HEK293 (cell line): ENCODE measurements around the gene DZIP1L.

Experiments
- GLI4 ChIP-seq: fragments of 450-650 bp; formaldehyde crosslinking; IDR thresholded peaks from 2 replicates; pipeline ENCODE4 v1.5.1; 2016; ENCODE audit warnings: missing biosample characterization, missing genetic modification characterization
- HOXC10 ChIP-seq: sonication (generic); formaldehyde crosslinking; IDR thresholded peaks from 2 replicates; pipeline ENCODE4 v1.8.1; 2023; ENCODE audit warnings: mild to moderate bottlenecking, missing genetic modification reagents
- HOXD13 ChIP-seq: sonication (generic); formaldehyde crosslinking; IDR thresholded peaks from 2 replicates; pipeline ENCODE4 v1.8.0; 2022; ENCODE audit warnings: missing genetic modification reagents, borderline replicate concordance
- RBAK ChIP-seq: fragments of 450-650 bp; formaldehyde crosslinking; IDR thresholded peaks from 2 replicates; pipeline ENCODE4 v1.5.1; 2016; ENCODE audit warnings: missing biosample characterization, missing genetic modification characterization
- SETDB1 ChIP-seq: IDR thresholded peaks from one replicate; pipeline ENCODE4 v1.6.1; 2017; ENCODE audit warnings: mild to moderate bottlenecking, low read length, moderate library complexity, mixed read lengths; ENCODE audit not compliant: insufficient read length
- SP2 ChIP-seq: fragments of 450-650 bp; formaldehyde crosslinking; IDR thresholded peaks from 2 replicates; pipeline ENCODE4 v1.5.1; 2016; ENCODE audit warnings: missing biosample characterization, missing genetic modification characterization
- ZBTB20 ChIP-seq: fragments of 450-650 bp; formaldehyde crosslinking; IDR thresholded peaks from 2 replicates; pipeline ENCODE4 v1.5.1; 2016; ENCODE audit warnings: missing biosample characterization, missing genetic modification characterization
- ZBTB44 ChIP-seq: fragments of 450-650 bp; IDR thresholded peaks from 2 replicates; pipeline ENCODE4 v1.5.1; 2018; ENCODE audit warnings: missing biosample characterization, mild to moderate bottlenecking, missing genetic modification characterization
- ZBTB6 ChIP-seq: fragments of 450-650 bp; formaldehyde crosslinking; IDR thresholded peaks from 2 replicates; pipeline ENCODE4 v1.5.1; 2017; ENCODE audit warnings: missing biosample characterization, missing genetic modification characterization
- ZFHX2 ChIP-seq: fragments of 450-650 bp; formaldehyde crosslinking; conservative IDR thresholded peaks from 2 replicates; pipeline ENCODE4 v1.5.1; 2016; ENCODE audit warnings: missing biosample characterization, missing genetic modification characterization
- ZFP41 ChIP-seq: fragments of 450-650 bp; formaldehyde crosslinking; IDR thresholded peaks from 2 replicates; pipeline ENCODE4 v1.5.1; 2016; ENCODE audit warnings: missing biosample characterization, missing genetic modification characterization, borderline replicate concordance
- ZIC2 ChIP-seq: fragments of 450-650 bp; formaldehyde crosslinking; IDR thresholded peaks from 2 replicates; pipeline ENCODE4 v1.5.1; 2016; ENCODE audit warnings: missing biosample characterization, missing genetic modification characterization
- ZNF138 ChIP-seq: fragments of 450-650 bp; formaldehyde crosslinking; IDR thresholded peaks from 2 replicates; pipeline ENCODE4 v1.5.1; 2016; ENCODE audit warnings: missing biosample characterization, missing genetic modification characterization, borderline replicate concordance
- ZNF157 ChIP-seq: fragments of 450-650 bp; formaldehyde crosslinking; IDR thresholded peaks from 2 replicates; pipeline ENCODE4 v1.5.1; 2016; ENCODE audit warnings: missing biosample characterization, missing genetic modification characterization
- ZNF426 ChIP-seq: fragments of 450-650 bp; formaldehyde crosslinking; IDR thresholded peaks from 2 replicates; pipeline ENCODE4 v1.5.1; 2017; ENCODE audit warnings: missing biosample characterization, missing genetic modification characterization, mild to moderate bottlenecking, inconsistent platforms, moderate library complexity
- ZNF449 ChIP-seq: fragments of 450-650 bp; formaldehyde crosslinking; IDR thresholded peaks from 2 replicates; pipeline ENCODE4 v1.5.1; 2017; ENCODE audit warnings: missing biosample characterization, mild to moderate bottlenecking, missing genetic modification characterization, moderate library complexity
- ZNF549 ChIP-seq: fragments of 450-650 bp; IDR thresholded peaks from 2 replicates; pipeline ENCODE4 v1.5.1; 2018; ENCODE audit warnings: missing biosample characterization, missing genetic modification characterization, mild to moderate bottlenecking, inconsistent platforms, moderate library complexity
- ZNF555 ChIP-seq: fragments of 450-650 bp; formaldehyde crosslinking; conservative IDR thresholded peaks from 2 replicates; pipeline ENCODE4 v1.5.1; 2017; ENCODE audit warnings: missing biosample characterization, mild to moderate bottlenecking, missing genetic modification characterization, inconsistent platforms
- ZNF571 ChIP-seq: fragments of 450-650 bp; formaldehyde crosslinking; IDR thresholded peaks from 2 replicates; pipeline ENCODE4 v1.5.0; 2017; ENCODE audit warnings: missing biosample characterization, missing genetic modification characterization
- ZNF585B ChIP-seq: fragments of 450-650 bp; formaldehyde crosslinking; IDR thresholded peaks from 2 replicates; pipeline ENCODE4 v1.5.1; 2016; ENCODE audit warnings: missing biosample characterization, missing genetic modification characterization
- ZNF677 ChIP-seq: fragments of 450-650 bp; IDR thresholded peaks from 2 replicates; pipeline ENCODE4 v1.5.0; 2018; ENCODE audit warnings: missing biosample characterization, mild to moderate bottlenecking, missing genetic modification characterization, moderate library complexity
- ZNF777 ChIP-seq: fragments of 450-650 bp; formaldehyde crosslinking; IDR thresholded peaks from 2 replicates; pipeline ENCODE4 v1.5.1; 2017; ENCODE audit warnings: missing biosample characterization, missing genetic modification characterization, borderline replicate concordance
- ZNF792 ChIP-seq: fragments of 450-650 bp; formaldehyde crosslinking; IDR thresholded peaks from 2 replicates; pipeline ENCODE4 v1.5.1; 2016; ENCODE audit warnings: missing biosample characterization, missing genetic modification characterization
- TF ChIP-seq, protein P1 (sequence below): fragments of 450-650 bp; formaldehyde crosslinking; conservative IDR thresholded peaks from 2 replicates; pipeline ENCODE4 v1.5.1; 2016; ENCODE audit warnings: low read depth, missing biosample characterization, missing genetic modification characterization
- TF ChIP-seq, protein P2 (sequence below): fragments of 450-650 bp; formaldehyde crosslinking; optimal IDR thresholded peaks from 2 replicates; pipeline ENCODE3; 2016; ENCODE audit warnings: missing biosample characterization, mild to moderate bottlenecking, missing genetic modification characterization
- TF ChIP-seq, protein P3 (sequence below): sonication (generic); formaldehyde crosslinking; IDR thresholded peaks from 2 replicates; pipeline ENCODE4 v1.8.1; 2022; ENCODE audit warnings: mild to moderate bottlenecking, moderate library complexity, missing genetic modification reagents
- TF ChIP-seq, protein P4 (sequence below): fragments of 450-650 bp; formaldehyde crosslinking; IDR thresholded peaks from 2 replicates; pipeline ENCODE4 v1.5.1; 2016; ENCODE audit warnings: missing biosample characterization, missing genetic modification characterization

The DZIP1L gene

DNA sequence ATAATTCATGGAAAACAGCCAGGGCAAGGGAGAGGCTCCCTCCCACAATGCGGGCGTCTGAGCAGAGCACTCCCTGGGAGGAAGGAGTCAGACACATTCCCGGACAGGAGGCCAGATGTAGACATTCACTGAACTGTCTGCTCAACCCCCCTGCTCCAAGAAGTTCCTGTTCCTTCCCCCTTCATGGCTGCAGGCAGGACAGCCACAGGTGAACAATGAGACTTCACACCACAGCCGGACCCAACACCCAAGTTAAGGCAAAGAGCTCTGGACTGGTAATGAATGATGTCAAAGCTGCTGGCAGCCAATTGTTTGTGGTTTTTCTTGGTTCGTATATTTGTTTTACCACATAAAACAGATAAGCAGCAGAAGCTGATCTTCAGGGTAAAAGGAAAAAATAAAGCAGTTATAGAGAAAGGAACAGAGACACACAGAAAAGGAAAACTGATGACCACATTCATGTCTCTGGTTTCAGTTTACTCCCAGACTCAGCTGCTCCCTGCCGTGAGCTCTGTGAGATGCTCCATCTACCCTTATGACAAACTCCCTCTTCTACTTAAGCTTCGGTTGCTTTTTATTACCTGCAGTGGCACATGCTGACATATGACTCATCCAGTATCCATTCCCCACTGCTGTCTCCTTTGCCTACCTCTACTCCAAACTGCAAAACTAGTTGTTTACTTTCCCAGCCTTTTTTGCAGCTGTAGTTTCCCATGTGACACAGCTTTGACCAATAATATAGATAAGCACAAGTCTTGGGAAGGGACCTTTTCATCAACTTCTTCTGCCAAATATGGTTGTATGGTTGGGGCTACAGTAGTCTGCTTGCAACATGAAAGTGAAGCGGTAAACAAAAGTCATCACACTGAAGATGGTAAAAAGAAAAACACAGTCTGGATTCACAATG lies 33.1 kb downstream of the DZIP1L start (continued):
- TF ChIP-seq, protein P1, sequence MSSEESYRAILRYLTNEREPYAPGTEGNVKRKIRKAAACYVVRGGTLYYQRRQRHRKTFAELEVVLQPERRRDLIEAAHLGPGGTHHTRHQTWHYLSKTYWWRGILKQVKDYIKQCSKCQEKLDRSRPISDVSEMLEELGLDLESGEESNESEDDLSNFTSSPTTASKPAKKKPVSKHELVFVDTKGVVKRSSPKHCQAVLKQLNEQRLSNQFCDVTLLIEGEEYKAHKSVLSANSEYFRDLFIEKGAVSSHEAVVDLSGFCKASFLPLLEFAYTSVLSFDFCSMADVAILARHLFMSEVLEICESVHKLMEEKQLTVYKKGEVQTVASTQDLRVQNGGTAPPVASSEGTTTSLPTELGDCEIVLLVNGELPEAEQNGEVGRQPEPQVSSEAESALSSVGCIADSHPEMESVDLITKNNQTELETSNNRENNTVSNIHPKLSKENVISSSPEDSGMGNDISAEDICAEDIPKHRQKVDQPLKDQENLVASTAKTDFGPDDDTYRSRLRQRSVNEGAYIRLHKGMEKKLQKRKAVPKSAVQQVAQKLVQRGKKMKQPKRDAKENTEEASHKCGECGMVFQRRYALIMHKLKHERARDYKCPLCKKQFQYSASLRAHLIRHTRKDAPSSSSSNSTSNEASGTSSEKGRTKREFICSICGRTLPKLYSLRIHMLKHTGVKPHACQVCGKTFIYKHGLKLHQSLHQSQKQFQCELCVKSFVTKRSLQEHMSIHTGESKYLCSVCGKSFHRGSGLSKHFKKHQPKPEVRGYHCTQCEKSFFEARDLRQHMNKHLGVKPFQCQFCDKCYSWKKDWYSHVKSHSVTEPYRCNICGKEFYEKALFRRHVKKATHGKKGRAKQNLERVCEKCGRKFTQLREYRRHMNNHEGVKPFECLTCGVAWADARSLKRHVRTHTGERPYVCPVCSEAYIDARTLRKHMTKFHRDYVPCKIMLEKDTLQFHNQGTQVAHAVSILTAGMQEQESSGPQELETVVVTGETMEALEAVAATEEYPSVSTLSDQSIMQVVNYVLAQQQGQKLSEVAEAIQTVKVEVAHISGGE (tag by site-specific recombination): no peak
- TF ChIP-seq ZNF449 (tag by site-specific recombination) (no peak), ZNF792 (tag by site-specific recombination) (no peak), GLI4 (tag by site-specific recombination) (no peak), ZNF571 (tag by site-specific recombination) (no peak), ZNF426 (tag by site-specific recombination) (no peak), SP2 (tag by site-specific recombination) (no peak; the same call in none of the 2 replicates), ZNF555 (tag by site-specific recombination) (no peak), ZNF549 (tag by site-specific recombination) (no peak), ZFHX2 (tag by site-specific recombination) (no peak), RBAK (tag by site-specific recombination) (no peak), HOXD13 (CRISPR knock-in tag) (0 out of 2 replicates have a peak, but pooled peaks have one; percentile 41), ZNF138 (tag by site-specific recombination) (no peak), ZNF677 (tag by site-specific recombination) (no peak), ZIC2 (tag by site-specific recombination) (peak; percentile 98), ZNF777 (no peak), SETDB1 (peak; percentile 43), HOXC10 (CRISPR knock-in tag) (no peak), ZBTB6 (tag by site-specific recombination) (peak; percentile 79), ZFP41 (tag by site-specific recombination) (no peak), ZNF585B (no peak), ZBTB20 (tag by site-specific recombination) (no peak), ZBTB44 (peak; percentile 91), ZNF157 (tag by site-specific recombination) (no peak)
- TF ChIP-seq, protein P2, sequence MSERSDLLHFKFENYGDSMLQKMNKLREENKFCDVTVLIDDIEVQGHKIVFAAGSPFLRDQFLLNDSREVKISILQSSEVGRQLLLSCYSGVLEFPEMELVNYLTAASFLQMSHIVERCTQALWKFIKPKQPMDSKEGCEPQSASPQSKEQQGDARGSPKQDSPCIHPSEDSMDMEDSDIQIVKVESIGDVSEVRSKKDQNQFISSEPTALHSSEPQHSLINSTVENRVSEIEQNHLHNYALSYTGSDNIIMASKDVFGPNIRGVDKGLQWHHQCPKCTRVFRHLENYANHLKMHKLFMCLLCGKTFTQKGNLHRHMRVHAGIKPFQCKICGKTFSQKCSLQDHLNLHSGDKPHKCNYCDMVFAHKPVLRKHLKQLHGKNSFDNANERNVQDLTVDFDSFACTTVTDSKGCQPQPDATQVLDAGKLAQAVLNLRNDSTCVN: no peak
- TF ChIP-seq, protein P3, sequence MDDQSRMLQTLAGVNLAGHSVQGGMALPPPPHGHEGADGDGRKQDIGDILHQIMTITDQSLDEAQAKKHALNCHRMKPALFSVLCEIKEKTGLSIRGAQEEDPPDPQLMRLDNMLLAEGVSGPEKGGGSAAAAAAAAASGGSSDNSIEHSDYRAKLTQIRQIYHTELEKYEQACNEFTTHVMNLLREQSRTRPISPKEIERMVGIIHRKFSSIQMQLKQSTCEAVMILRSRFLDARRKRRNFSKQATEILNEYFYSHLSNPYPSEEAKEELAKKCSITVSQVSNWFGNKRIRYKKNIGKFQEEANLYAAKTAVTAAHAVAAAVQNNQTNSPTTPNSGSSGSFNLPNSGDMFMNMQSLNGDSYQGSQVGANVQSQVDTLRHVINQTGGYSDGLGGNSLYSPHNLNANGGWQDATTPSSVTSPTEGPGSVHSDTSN (CRISPR knock-in tag): no peak
- TF ChIP-seq, protein P4, sequence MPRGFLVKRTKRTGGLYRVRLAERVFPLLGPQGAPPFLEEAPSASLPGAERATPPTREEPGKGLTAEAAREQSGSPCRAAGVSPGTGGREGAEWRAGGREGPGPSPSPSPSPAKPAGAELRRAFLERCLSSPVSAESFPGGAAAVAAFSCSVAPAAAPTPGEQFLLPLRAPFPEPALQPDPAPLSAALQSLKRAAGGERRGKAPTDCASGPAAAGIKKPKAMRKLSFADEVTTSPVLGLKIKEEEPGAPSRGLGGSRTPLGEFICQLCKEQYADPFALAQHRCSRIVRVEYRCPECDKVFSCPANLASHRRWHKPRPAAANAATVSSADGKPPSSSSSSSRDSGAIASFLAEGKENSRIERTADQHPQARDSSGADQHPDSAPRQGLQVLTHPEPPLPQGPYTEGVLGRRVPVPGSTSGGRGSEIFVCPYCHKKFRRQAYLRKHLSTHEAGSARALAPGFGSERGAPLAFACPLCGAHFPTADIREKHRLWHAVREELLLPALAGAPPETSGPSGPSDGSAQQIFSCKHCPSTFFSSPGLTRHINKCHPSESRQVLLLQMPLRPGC (tag by site-specific recombination): peak; percentile 74; the same call in 1 of the 2 replicates
